ENCODE data around the gene RALB.

Gene RALB

GRCh38 chr2:120326066-120326465, 73.4 kb downstream of the RALB start:
- no peak overlapping the region for H3K4me3 ChIP-seq
- no peaks in the 10 kb centered on the region for H3K36me3 ChIP-seq (ENCODE audit: insufficient read depth, low read length)
- DNase-seq (ENCODE audit: low read depth, low spot score) = no peak
- no peak overlapping the region for H3K9ac ChIP-seq (ENCODE audit: insufficient read length)
- no peak for TF ChIP-seq POLR2AphosphoS5 (IDR thresholded peaks at IDR 0.05; ENCODE audit: borderline replicate concordance, low read depth, low read length)
- TF ChIP-seq EZH2 (IDR thresholded peaks at IDR 0.05) = no peak
- TF ChIP-seq FOXP2 (optimal IDR thresholded peaks at IDR 0.05; ENCODE audit: control extremely low read depth, extremely low read length, insufficient read depth) = no peak
- no peak overlapping the region for H3K27ac ChIP-seq
- H3K9me3 ChIP-seq (ENCODE audit: low read depth, low read length) = no peaks in the 10 kb centered on the region

GRCh38 chr2:120330946-120331822, 78.5 kb downstream of the RALB start:
- DNase-seq (ENCODE audit: low read depth, low spot score) = no peak

GRCh38 chr2:120331903-120332302, 79.3 kb downstream of the RALB start:
- no peak for DNase-seq (ENCODE audit: low read depth, low spot score)
- no peaks in the 10 kb centered on the region for H3K36me3 ChIP-seq (ENCODE audit: insufficient read depth, low read length)
- H3K9ac ChIP-seq (ENCODE audit: insufficient read length) = no peak overlapping the region
- no peak for TF ChIP-seq EZH2 (IDR thresholded peaks at IDR 0.05)
- TF ChIP-seq POLR2AphosphoS5 (IDR thresholded peaks at IDR 0.05; ENCODE audit: borderline replicate concordance, low read depth, low read length) = no peak
- TF ChIP-seq FOXP2 (optimal IDR thresholded peaks at IDR 0.05; ENCODE audit: control extremely low read depth, extremely low read length, insufficient read depth) = no peak
- H3K27ac ChIP-seq = no peak overlapping the region
- no peaks in the 10 kb centered on the region for H3K9me3 ChIP-seq (ENCODE audit: low read depth, low read length)
- H3K4me3 ChIP-seq = no peak overlapping the region

More at GRCh38 chr2:120330946-120331822, 78.5 kb downstream of the RALB start:
- H3K9ac ChIP-seq (ENCODE audit: insufficient read length) = no peak overlapping the region
- TF ChIP-seq FOXP2 (optimal IDR thresholded peaks at IDR 0.05; ENCODE audit: control extremely low read depth, extremely low read length, insufficient read depth) = no peak
- no peak for TF ChIP-seq EZH2 (IDR thresholded peaks at IDR 0.05)
- TF ChIP-seq POLR2AphosphoS5 (IDR thresholded peaks at IDR 0.05; ENCODE audit: borderline replicate concordance, low read depth, low read length) = no peak
- no peaks in the 10 kb centered on the region for H3K9me3 ChIP-seq (ENCODE audit: low read depth, low read length)
- H3K27ac ChIP-seq = no peak overlapping the region
- H3K36me3 ChIP-seq (ENCODE audit: insufficient read depth, low read length) = no peaks in the 10 kb centered on the region
- H3K4me3 ChIP-seq = no peak overlapping the region

- DNase-seq (ENCODE audit: low read depth, low spot score) = no peak
- Histone ChIP-seq H3K9me3 (ENCODE audit: low read depth, low read length) (no peaks in the 10 kb centered on the region), H3K4me3 (no peak overlapping the region), H3K27ac (no peak overlapping the region), H3K9ac (ENCODE audit: insufficient read length) (no peak overlapping the region), H3K36me3 (ENCODE audit: insufficient read depth, low read length) (no peaks in the 10 kb centered on the region)
- TF ChIP-seq EZH2 (IDR thresholded peaks at IDR 0.05) = no peak
- TF ChIP-seq FOXP2 (optimal IDR thresholded peaks at IDR 0.05; ENCODE audit: control extremely low read depth, extremely low read length, insufficient read depth) = no peak
- no peak for TF ChIP-seq POLR2AphosphoS5 (IDR thresholded peaks at IDR 0.05; ENCODE audit: borderline replicate concordance, low read depth, low read length)
These were observed 79.7 kb downstream of the RALB start for GRCh38 chr2:120332384-120332783.

- no peak overlapping the region for H3K9ac ChIP-seq (ENCODE audit: insufficient read length)
- H3K4me3 ChIP-seq = no peak overlapping the region
- no peak for DNase-seq (ENCODE audit: low read depth, low spot score)
- H3K9me3 ChIP-seq (ENCODE audit: low read depth, low read length) = no peaks in the 10 kb centered on the region
- no peak for TF ChIP-seq POLR2AphosphoS5 (IDR thresholded peaks at IDR 0.05; ENCODE audit: borderline replicate concordance, low read depth, low read length)
- TF ChIP-seq EZH2 (IDR thresholded peaks at IDR 0.05) = no peak
- TF ChIP-seq FOXP2 (optimal IDR thresholded peaks at IDR 0.05; ENCODE audit: control extremely low read depth, extremely low read length, insufficient read depth) = no peak
- H3K36me3 ChIP-seq (ENCODE audit: insufficient read depth, low read length) = no peaks in the 10 kb centered on the region
- H3K27ac ChIP-seq = no peak overlapping the region
These were observed 81.4 kb downstream of the RALB start for GRCh38 chr2:120334068-120334467.

GRCh38 chr2:120336749-120337148, 84.1 kb downstream of the RALB start:
- Histone ChIP-seq H3K36me3 (ENCODE audit: insufficient read depth, low read length) (no peaks in the 10 kb centered on the region), H3K27ac (no peak overlapping the region), H3K9me3 (ENCODE audit: low read depth, low read length) (no peaks in the 10 kb centered on the region), H3K4me3 (no peak overlapping the region), H3K9ac (ENCODE audit: insufficient read length) (no peak overlapping the region)
- DNase-seq (ENCODE audit: low read depth, low spot score) = no peak
- no peak for TF ChIP-seq FOXP2 (optimal IDR thresholded peaks at IDR 0.05; ENCODE audit: control extremely low read depth, extremely low read length, insufficient read depth)
- TF ChIP-seq EZH2 (IDR thresholded peaks at IDR 0.05) = no peak
- no peak for TF ChIP-seq POLR2AphosphoS5 (IDR thresholded peaks at IDR 0.05; ENCODE audit: borderline replicate concordance, low read depth, low read length)

- H3K36me3 ChIP-seq (ENCODE audit: insufficient read depth, low read length) = no peaks in the 10 kb centered on the region
- DNase-seq (ENCODE audit: low read depth, low spot score) = no peak
- TF ChIP-seq EZH2 (IDR thresholded peaks at IDR 0.05) (no peak), FOXP2 (optimal IDR thresholded peaks at IDR 0.05; ENCODE audit: control extremely low read depth, extremely low read length, insufficient read depth) (no peak), POLR2AphosphoS5 (IDR thresholded peaks at IDR 0.05; ENCODE audit: borderline replicate concordance, low read depth, low read length) (no peak)
These were observed 85.4 kb downstream of the RALB start for GRCh38 chr2:120338015-120338414.

GRCh38 chr2:120341977-120342376, 89.3 kb downstream of the RALB start:
- TF ChIP-seq EZH2 (IDR thresholded peaks at IDR 0.05) (no peak), FOXP2 (optimal IDR thresholded peaks at IDR 0.05; ENCODE audit: control extremely low read depth, extremely low read length, insufficient read depth) (no peak), POLR2AphosphoS5 (IDR thresholded peaks at IDR 0.05; ENCODE audit: borderline replicate concordance, low read depth, low read length) (no peak)
- Histone ChIP-seq H3K36me3 (ENCODE audit: insufficient read depth, low read length) (no peaks in the 10 kb centered on the region), H3K27ac (no peak overlapping the region), H3K4me3 (no peak overlapping the region), H3K9ac (ENCODE audit: insufficient read length) (no peak overlapping the region), H3K9me3 (ENCODE audit: low read depth, low read length) (no peaks in the 10 kb centered on the region)
- DNase-seq (ENCODE audit: low read depth, low spot score) = no peak

More at GRCh38 chr2:120338015-120338414, 85.4 kb downstream of the RALB start:
- no peak overlapping the region for H3K4me3 ChIP-seq
- H3K9ac ChIP-seq (ENCODE audit: insufficient read length) = no peak overlapping the region
- no peaks in the 10 kb centered on the region for H3K9me3 ChIP-seq (ENCODE audit: low read depth, low read length)
- no peak overlapping the region for H3K27ac ChIP-seq

Measured in SK-N-MC (cell line).